Effector CD4-positive, alpha-beta T cell (primary cell): ENCODE data around the gene NSUN4.

ENCODE experiments used
- DNase-seq: peaks from one replicate; pipeline ENCODE4 v3.0.0-alpha.2; 2020

Gene NSUN4

DNA sequence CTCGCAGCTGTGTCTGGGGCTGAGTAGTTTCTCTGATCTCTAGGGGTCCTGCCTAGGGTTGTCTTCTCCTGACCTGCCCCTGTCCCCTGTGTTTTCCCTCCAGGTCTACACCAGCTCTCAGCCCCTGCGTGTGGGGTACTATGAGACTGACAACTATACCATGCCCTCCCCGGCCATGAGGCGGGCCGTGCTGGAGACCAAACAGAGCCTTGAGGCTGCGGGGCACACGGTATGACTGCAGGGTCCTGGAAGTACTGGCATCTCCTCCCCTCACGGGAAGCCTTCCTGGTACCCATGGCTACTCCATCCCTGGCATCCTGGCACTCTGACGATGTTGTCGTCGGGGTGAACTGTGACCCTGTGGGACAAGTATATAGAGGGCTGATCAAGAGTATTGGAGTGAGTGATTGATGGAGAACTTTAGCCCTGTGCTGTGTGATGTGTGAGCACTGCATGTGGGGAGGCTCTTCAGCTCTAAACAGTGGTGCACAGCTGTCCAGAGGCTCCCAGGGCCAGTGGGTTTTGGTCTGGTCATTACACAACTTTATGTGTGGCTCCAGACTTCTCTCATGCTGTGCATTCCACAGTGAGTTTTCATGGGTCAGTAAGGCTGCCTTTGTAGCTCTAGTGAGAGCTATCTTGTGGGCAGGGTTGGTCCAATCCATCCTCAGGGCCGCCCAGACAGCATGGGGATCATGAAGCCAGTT lies 67.9 kb downstream of the NSUN4 start:
- DNase-seq = no peak

DNA sequence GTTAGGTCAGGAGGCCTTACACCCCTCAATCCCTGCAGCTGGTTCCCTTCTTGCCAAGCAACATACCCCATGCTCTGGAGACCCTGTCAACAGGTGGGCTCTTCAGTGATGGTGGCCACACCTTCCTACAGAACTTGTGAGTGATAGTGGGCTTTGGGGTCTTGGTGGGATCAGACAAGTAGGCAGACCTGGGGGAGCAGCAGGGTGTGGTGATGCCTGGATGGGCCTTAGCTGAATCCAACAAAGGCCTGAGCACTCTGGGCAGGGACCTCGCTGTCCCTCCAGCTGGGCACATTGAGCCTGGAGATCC lies 68.4 kb downstream of the NSUN4 start:
- DNase-seq = no peak

DNA sequence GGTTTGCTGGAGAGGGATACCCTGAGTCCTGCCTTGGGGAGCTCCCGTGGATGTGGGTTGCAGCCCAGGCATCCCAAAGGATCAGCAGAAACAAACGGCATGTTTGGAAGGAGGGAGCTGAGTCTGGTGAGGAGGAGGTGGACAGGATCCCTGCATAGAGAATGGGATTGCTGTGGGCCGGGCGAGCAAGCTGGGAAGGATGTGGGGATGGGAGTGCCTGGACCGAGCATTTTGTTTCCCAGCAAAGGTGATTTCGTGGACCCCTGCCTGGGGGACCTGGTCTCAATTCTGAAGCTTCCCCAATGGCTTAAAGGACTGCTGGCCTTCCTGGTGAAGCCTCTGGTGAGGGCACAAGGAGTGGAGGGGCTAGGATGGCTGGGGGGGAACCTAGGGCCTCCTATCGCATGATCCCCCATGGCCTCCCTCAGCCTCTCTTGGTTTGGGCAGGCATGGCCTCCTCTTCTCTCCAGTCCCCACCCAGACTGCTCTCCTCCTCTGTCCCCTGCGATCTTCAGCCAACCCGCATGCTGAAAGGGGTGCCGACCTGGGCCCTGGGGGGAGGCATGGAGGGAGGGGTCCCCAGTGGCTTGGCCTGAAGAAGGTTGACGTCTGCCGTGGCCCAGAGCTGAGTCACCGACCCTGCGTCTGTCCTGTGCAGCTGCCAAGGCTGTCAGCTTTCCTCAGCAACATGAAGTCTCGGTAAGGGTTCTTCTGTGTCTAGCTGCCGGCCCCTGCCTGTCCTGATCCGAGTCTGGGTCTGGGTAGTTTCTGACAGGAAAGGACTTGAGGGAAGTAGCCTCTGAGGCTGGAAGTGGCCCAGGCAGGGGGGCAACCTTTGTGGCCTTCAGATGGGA lies 69.8 kb downstream of the NSUN4 start:
- no peak for DNase-seq

DNA sequence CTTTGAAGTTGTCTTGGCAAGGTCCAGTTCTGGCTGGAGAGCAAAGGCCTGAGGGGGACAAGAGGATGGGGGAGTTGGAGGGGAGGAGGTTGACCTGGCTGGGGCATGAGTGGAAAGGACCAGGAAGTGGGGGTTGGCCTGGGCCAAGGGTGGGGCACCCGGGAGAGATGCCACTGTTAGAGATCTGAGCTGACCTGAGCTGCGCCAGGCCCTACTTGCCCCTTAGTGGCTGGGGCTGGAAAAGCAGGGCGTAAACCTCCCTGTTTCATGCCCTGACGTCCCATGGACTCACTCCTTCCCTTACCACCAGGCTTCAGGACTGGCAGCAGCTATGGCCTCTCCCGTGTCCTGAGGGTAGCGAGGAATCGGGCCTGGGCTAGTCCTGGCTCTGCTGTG lies 70.4 kb downstream of the NSUN4 start:
- no peak for DNase-seq
